Breast epithelium (tissue), 4 donors: Measurements from ENCODE around the gene TIRAP. TPM values are rescaled to one million over a fixed set of nuclear protein-coding genes. Genes with fewer than 3 reads are reported as not detected.
"Not testable (repeated sequence)": the region's sequence is repeated elsewhere in the genome, so short reads cannot be mapped to it uniquely, and the experiment has no call there.

Experiments
- DNase-seq, 2 donors: peaks; one replicate each; pipeline ENCODE4 v3.0.0-alpha.2; 2019; ENCODE audit warnings: low spot score in 2 of 2
- H3K27ac ChIP-seq, 2 donors: fragments of 200-600 bp; sonication (generic) in 1 of 2; one replicate each; pipeline ENCODE4 v1.5.1; 2016 to 2019; ENCODE audit warnings: mild to moderate bottlenecking in 1 of 2
- H3K27me3 ChIP-seq, 2 donors: fragments of 200-600 bp; sonication (generic) in 1 of 2; one replicate each; pipeline versions ENCODE4 v1.5.1 to v1.6.0; 2017 to 2019; ENCODE audit warnings: control low read depth in 1 of 2, mild to moderate bottlenecking in 1 of 2
- H3K36me3 ChIP-seq: fragments of 200-600 bp; one replicate; pipeline ENCODE4 v1.5.1; 2019
- H3K4me1 ChIP-seq, 2 donors: fragments of 200-600 bp; sonication (generic); one replicate each; pipeline ENCODE4 v1.5.1; 2016 to 2019; ENCODE audit warnings: control low read depth in 1 of 2
- H3K4me3 ChIP-seq, 3 donors: fragments of 200-600 bp; sonication (generic); 1 replicate in 2 of 3; 2 replicates in 1 of 3; pipeline ENCODE4 v1.5.1; 2016 to 2019; ENCODE audit warnings: mild to moderate bottlenecking in 3 of 3, moderate library complexity in 2 of 3
- H3K9me3 ChIP-seq, 2 donors: fragments of 200-600 bp; sonication (generic) in 1 of 2; one replicate each; pipeline ENCODE4 v1.5.1; 2016 to 2019; ENCODE audit warnings: control low read depth in 1 of 2
- POLR2A ChIP-seq: fragments of 450-650 bp; IDR thresholded peaks from one replicate; pipeline ENCODE4 v1.6.1; 2016; ENCODE audit warnings: antibody characterized with exemption, mild to moderate bottlenecking, moderate library complexity
- POLR2AphosphoS5 ChIP-seq, 3 donors: sonication (generic); formaldehyde crosslinking; IDR thresholded peaks; one replicate each; pipeline ENCODE4 v1.6.1; 2017; ENCODE audit warnings: antibody characterized with exemption in 3 of 3
- intact Hi-C: fragments of 100-400 bp; cut with DNase I; formaldehyde crosslinking; loops from one replicate; pipeline ENCODE4 v1.15.1; 2023; ENCODE audit warnings: low total_unique reads
- total RNA-seq, 3 donors: library from RNA; depleted of rRNA; stranded (reverse); fragments of >200 nt; gene quantifications; one replicate each; pipeline ENCODE4 v1.1.0, GENCODE V29; 2016
- TF ChIP-seq, protein P1 (sequence below), 3 donors: fragments of 450-650 bp; IDR thresholded peaks; one replicate each; pipeline ENCODE4 v1.5.1; 2016 to 2017; ENCODE audit warnings: antibody characterized with exemption in 3 of 3, mild to moderate bottlenecking in 3 of 3, moderate library complexity in 3 of 3

TIRAP gene
- total RNA-seq, 3 donors from 2014 or later: 8.9 to 11.1 (median 10.9) TPM

DNA sequence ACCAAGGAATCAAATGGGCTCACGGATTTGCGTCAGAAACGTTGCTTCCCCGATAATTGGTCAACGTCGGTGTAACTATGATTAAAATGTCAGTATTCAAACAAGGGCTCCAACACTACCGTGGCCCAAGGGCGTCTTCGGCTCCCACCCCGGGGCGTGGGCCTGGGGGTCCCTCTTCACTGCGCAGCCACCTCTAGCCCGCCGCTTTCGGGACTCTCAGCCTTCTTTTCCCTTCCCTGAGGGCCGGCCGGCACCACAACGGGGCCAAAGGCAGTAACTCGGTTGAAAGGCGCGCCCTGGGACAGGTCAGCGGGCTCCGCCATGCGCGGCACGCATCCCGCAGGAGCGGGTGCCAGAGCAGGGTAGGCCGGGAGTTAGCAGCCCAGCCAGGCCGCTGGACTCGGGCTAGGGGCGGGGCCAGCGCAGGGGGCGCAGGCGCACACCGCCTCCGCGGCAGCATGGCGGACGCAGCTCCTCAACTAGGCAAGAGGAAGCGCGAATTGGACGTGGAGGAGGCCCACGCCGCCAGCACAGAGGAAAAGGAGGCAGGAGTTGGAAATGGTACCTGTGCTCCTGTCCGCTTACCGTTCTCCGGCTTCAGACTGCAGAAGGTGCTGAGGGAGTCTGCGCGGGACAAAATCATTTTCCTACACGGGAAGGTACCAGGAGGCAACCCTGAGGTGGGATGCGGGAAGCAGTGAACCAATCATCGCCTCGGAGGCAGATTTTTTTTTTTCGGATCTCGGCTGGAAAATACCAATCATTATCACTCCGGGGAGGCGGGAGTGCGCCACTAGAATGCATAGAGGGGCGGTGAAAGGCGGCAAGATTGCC, 20.9 kb downstream of the TIRAP start, which contains the start of gene DCPS:
Gene DCPS (plus strand): TSS at position 438 of the 834 bp plus-strand sequence. CDS start 21 bp downstream, at position 459.
- DNase-seq: peak; percentile 84 to 85
- Histone ChIP-seq H3K4me1 (peaks cover 0 to 6% of the 10 kb centered on the region in 2 donors), H3K9me3 (no peaks in the 10 kb centered on the region), H3K27ac (peak within 1 kb of the TSS; percentile 90 to 91), H3K27me3 (no peaks in the 10 kb centered on the region), H3K36me3 (no peaks in the 10 kb centered on the region), H3K4me3 (peak within 1 kb of the TSS; percentile 55 to 76 (median 60))
- TF ChIP-seq, protein P1, sequence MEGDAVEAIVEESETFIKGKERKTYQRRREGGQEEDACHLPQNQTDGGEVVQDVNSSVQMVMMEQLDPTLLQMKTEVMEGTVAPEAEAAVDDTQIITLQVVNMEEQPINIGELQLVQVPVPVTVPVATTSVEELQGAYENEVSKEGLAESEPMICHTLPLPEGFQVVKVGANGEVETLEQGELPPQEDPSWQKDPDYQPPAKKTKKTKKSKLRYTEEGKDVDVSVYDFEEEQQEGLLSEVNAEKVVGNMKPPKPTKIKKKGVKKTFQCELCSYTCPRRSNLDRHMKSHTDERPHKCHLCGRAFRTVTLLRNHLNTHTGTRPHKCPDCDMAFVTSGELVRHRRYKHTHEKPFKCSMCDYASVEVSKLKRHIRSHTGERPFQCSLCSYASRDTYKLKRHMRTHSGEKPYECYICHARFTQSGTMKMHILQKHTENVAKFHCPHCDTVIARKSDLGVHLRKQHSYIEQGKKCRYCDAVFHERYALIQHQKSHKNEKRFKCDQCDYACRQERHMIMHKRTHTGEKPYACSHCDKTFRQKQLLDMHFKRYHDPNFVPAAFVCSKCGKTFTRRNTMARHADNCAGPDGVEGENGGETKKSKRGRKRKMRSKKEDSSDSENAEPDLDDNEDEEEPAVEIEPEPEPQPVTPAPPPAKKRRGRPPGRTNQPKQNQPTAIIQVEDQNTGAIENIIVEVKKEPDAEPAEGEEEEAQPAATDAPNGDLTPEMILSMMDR (IDR thresholded peaks at IDR 0.05): no peak
- TF ChIP-seq POLR2A (peak; percentile 27), POLR2AphosphoS5 (IDR thresholded peaks at IDR 0.05) (peak; percentile 61 to 69 (median 64))
- intact Hi-C loops: no loop called here

DNA sequence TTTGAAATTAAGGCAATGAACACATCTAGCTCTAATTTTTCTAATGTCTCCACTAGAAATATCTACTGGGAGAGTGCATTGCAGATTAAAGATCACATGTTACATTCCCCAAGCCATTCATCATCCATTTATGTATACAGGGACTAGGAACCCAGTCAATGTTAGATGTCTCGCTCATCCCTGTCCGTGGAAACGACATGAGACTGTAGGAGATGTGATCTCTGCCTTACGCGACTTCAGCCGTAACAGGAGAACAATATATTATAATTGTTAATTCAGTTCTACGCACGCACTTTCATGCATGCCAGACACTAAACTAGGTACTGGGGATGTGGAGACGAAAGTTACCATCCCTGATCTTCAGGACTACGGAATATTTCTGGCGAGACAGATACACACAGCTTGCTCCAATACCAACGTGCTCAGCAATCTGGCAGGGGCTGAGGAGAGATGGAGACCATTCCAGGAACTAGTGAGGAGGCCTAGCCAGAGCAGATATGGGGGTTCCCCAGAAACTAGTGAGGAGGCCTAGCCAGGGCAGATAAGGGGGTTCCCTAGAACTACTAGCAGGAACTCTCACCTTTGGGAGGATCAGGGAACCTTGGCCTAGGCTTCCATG, 21.7 kb downstream of the TIRAP start:
- no peak for DNase-seq

DNA sequence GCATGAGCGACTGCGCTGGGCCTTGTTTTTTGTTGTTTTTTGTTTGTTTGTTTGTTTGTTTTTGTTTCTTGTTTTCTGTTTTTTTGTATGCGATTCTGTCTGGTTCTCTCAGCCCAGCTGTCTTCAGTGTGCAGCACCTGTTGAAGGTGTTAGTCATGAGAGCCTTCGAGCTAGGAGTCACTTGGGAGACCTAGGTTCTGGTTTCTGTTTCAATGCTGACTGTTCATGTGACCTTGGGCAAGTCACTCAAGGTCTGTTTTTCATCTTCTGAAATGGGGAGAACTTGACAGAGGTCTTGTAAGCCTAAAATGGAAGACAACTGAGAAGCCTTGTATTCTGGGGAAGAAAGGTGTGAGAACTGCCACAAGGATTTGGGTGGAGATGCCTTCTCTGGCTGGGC, 22.8 kb downstream of the TIRAP start:
- DNase-seq: no peak
- H3K4me1 ChIP-seq: peaks cover 0 to 6% of the 10 kb centered on the region in 2 donors
- no peaks in the 10 kb centered on the region for H3K36me3 ChIP-seq
- no peak for TF ChIP-seq POLR2AphosphoS5 (IDR thresholded peaks at IDR 0.05)
- TF ChIP-seq, protein P1 (IDR thresholded peaks at IDR 0.05): no peak
- no peak for TF ChIP-seq POLR2A
- no peak overlapping the region for H3K27ac ChIP-seq
- intact Hi-C loops: no loop called here
- H3K27me3 ChIP-seq: no peaks in the 10 kb centered on the region
- H3K9me3 ChIP-seq: no peaks in the 10 kb centered on the region
- H3K4me3 ChIP-seq: no peak overlapping the region

More for the DNA sequence above, 21.7 kb downstream of the TIRAP start:
- Histone ChIP-seq H3K27ac (peak overlapping the region; percentile 90 to 91), H3K4me3 (peak overlapping the region; percentile 55 to 76 (median 60)), H3K9me3 (no peaks in the 10 kb centered on the region), H3K27me3 (no peaks in the 10 kb centered on the region), H3K36me3 (no peaks in the 10 kb centered on the region), H3K4me1 (peaks cover 0 to 6% of the 10 kb centered on the region in 2 donors)
- intact Hi-C loops: no loop called here
- TF ChIP-seq POLR2AphosphoS5 (IDR thresholded peaks at IDR 0.05): no peak
- TF ChIP-seq POLR2A: no peak
- TF ChIP-seq, protein P1 (IDR thresholded peaks at IDR 0.05): no peak

DNA sequence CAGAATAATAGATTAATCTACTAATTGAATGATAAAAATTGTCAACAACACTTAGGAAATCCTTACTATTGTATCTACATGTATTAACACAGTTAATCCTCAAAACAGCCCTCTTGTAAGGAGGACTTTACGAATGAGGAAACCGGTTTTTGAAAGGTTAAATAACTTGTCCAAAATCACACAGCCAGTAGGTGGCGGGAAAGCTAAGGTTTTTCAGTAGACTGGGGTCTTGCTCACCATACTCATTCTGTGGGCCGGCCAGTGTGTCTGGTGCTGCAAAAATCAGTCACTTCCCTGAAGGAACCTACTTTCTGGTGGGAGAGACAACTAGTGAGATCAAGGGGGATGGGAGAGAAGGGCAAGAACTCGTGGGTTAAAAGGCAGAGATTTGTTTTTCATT, 24.8 kb downstream of the TIRAP start:
- no peak for DNase-seq
- Histone ChIP-seq H3K4me1 (peaks cover 0 to 6% of the 10 kb centered on the region in 2 donors), H3K4me3 (no peak overlapping the region), H3K9me3 (no peaks in the 10 kb centered on the region), H3K36me3 (no peaks in the 10 kb centered on the region), H3K27me3 (no peaks in the 10 kb centered on the region), H3K27ac (no peak overlapping the region)
- intact Hi-C loops: no loop called here
- TF ChIP-seq, protein P1 (IDR thresholded peaks at IDR 0.05): no peak

DNA sequence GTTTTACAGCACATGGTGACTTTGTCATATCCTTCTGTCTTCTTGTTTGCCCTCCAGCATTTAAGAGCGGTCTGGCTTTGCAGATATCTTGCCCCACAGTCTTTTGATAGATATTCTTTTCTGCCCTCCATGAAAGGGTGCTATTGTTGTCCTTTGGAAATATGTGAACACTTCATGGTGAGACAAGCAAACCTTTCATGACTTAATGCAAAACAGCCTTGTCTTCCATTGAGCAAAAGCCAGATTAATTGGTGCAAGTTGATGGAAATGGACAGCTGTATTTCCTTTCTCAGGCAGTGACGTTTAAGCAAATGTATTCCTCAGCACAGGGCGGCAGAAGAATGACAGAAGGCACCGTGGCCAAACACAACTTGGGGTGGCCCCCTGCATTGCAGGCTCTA, 25.4 kb downstream of the TIRAP start:
- Histone ChIP-seq H3K36me3 (no peaks in the 10 kb centered on the region), H3K27ac (no peak overlapping the region), H3K27me3 (no peaks in the 10 kb centered on the region), H3K4me3 (no peak overlapping the region), H3K9me3 (no peaks in the 10 kb centered on the region), H3K4me1 (peaks cover 0 to 6% of the 10 kb centered on the region in 2 donors)
- TF ChIP-seq POLR2AphosphoS5 (IDR thresholded peaks at IDR 0.05) (no peak), POLR2A (no peak)
- TF ChIP-seq, protein P1 (IDR thresholded peaks at IDR 0.05): no peak
- no peak for DNase-seq
- intact Hi-C loops: no loop called here

DNA sequence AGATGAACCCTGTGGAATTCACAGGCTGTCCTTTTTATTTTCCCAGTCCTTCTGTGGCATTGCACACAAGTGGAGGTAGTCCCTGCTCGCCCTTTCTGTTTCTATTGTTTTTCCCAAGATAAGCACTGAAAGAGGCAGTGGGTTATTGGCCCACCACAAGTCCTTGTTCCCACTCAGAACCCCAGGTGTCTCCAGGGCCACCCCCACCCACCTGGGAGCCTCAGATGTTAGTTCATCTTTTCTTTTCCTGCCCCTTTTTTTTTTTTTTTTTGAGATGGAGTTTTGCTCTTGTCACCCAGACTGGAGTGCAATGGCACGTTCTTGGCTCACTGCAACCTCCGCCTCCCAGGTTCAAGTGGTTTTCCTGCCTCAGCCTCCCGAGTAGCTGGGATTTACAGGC, 25.9 kb downstream of the TIRAP start:
- not testable (repeated sequence) for H3K4me3 ChIP-seq, H3K27me3 ChIP-seq, H3K4me1 ChIP-seq, H3K9me3 ChIP-seq, H3K36me3 ChIP-seq, H3K27ac ChIP-seq, DNase-seq
- intact Hi-C loops: loop anchor here (1.0 kb wide), 1 partner anchor 40 kb away; the partner anchor contains the start of gene SRPRA
